Stomach (tissue), 4 donors: ENCODE measurements around the gene RCN2.

Source experiments
- CTCF ChIP-seq, 7 experiments: fragments of 450-650 bp in 4 of 7; fragments of 200-600 bp in 3 of 7; sonication (generic) in 3 of 7; IDR thresholded peaks; one replicate each; pipeline ENCODE4 v1.5.1; 2016 to 2019; ENCODE audit warnings: antibody characterized with exemption in 7 of 7, control low read depth in 2 of 7, mild to moderate bottlenecking in 1 of 7
- EP300 ChIP-seq: sonication (generic); formaldehyde crosslinking; IDR thresholded peaks from one replicate; pipeline ENCODE4 v1.6.1; 2017; ENCODE audit warnings: antibody characterized with exemption
- POLR2A ChIP-seq, 4 donors: fragments of 450-650 bp; IDR thresholded peaks; one replicate each; pipeline ENCODE4 v1.6.1; 2016; ENCODE audit warnings: antibody characterized with exemption in 4 of 4, control low read depth in 2 of 4, mild to moderate bottlenecking in 1 of 4, moderate library complexity in 1 of 4
- POLR2AphosphoS5 ChIP-seq, 3 donors: sonication (generic); formaldehyde crosslinking; IDR thresholded peaks; one replicate each; pipeline ENCODE4 v1.6.1; 2016; ENCODE audit warnings: antibody characterized with exemption in 3 of 3

DNA sequence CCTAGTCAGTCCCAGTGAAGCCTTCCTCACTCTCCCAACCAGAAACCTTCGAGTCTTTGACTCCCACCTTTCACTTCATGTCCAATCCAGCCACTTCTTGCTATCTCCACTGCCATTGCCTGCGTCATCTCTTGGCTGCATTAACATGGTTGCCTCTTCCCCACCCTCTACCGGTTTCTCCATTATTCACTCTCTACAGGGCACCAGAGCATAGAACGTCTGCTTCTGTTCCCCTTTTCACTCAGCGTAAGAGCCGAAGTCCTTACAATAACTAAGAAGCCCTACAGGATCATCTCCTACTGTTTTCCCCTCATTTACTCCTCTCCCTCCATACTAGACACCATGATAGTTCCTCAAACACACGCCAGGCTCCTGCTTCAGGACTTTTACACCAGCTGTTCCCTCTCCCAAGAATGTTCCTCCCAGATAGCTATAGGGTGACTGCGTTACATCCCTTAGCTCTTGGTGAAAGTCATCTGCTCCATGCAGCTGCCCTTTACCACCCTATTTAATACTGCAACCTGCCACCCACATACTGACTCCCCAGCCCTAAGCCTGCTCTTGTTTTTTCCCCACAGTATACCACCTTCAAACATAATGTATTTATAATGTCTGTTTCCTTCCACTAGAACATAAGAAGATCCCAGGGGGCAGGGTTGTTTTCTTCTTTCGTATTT is 30.9 kb downstream of the RCN2 start:
- no peak for TF ChIP-seq CTCF (IDR thresholded peaks at IDR 0.05)
- TF ChIP-seq POLR2A (IDR thresholded peaks at IDR 0.05) = no peak
- TF ChIP-seq POLR2AphosphoS5 (IDR thresholded peaks at IDR 0.05) = no peak
- no peak for TF ChIP-seq EP300
